Breast epithelium (tissue), 4 donors: ENCODE results near the gene SCLY. TPM values are rescaled to one million over a fixed set of nuclear protein-coding genes. Genes with fewer than 3 reads are reported as not detected.

Experiments
- DNase-seq, 2 donors: peaks; one replicate each; pipeline ENCODE4 v3.0.0-alpha.2; 2019; ENCODE audit warnings: low spot score in 2 of 2
- H3K27ac ChIP-seq, 2 donors: fragments of 200-600 bp; sonication (generic) in 1 of 2; one replicate each; pipeline ENCODE4 v1.5.1; 2016 to 2019; ENCODE audit warnings: mild to moderate bottlenecking in 1 of 2
- H3K27me3 ChIP-seq, 2 donors: fragments of 200-600 bp; sonication (generic) in 1 of 2; one replicate each; pipeline versions ENCODE4 v1.5.1 to v1.6.0; 2017 to 2019; ENCODE audit warnings: control low read depth in 1 of 2, mild to moderate bottlenecking in 1 of 2
- H3K36me3 ChIP-seq: fragments of 200-600 bp; one replicate; pipeline ENCODE4 v1.5.1; 2019
- H3K4me1 ChIP-seq, 2 donors: fragments of 200-600 bp; sonication (generic); one replicate each; pipeline ENCODE4 v1.5.1; 2016 to 2019; ENCODE audit warnings: control low read depth in 1 of 2
- H3K4me3 ChIP-seq, 3 donors: fragments of 200-600 bp; sonication (generic); 1 replicate in 2 of 3; 2 replicates in 1 of 3; pipeline ENCODE4 v1.5.1; 2016 to 2019; ENCODE audit warnings: mild to moderate bottlenecking in 3 of 3, moderate library complexity in 2 of 3
- H3K9me3 ChIP-seq, 2 donors: fragments of 200-600 bp; sonication (generic) in 1 of 2; one replicate each; pipeline ENCODE4 v1.5.1; 2016 to 2019; ENCODE audit warnings: control low read depth in 1 of 2
- CTCF ChIP-seq, 3 donors: fragments of 450-650 bp; IDR thresholded peaks; one replicate each; pipeline ENCODE4 v1.5.1; 2016 to 2017; ENCODE audit warnings: antibody characterized with exemption in 3 of 3, mild to moderate bottlenecking in 3 of 3, moderate library complexity in 3 of 3
- POLR2A ChIP-seq: fragments of 450-650 bp; IDR thresholded peaks from one replicate; pipeline ENCODE4 v1.6.1; 2016; ENCODE audit warnings: antibody characterized with exemption, mild to moderate bottlenecking, moderate library complexity
- POLR2AphosphoS5 ChIP-seq, 3 donors: sonication (generic); formaldehyde crosslinking; IDR thresholded peaks; one replicate each; pipeline ENCODE4 v1.6.1; 2017; ENCODE audit warnings: antibody characterized with exemption in 3 of 3
- intact Hi-C: fragments of 100-400 bp; cut with DNase I; formaldehyde crosslinking; loops from one replicate; pipeline ENCODE4 v1.15.1; 2023; ENCODE audit warnings: low total_unique reads
- total RNA-seq, 3 donors: library from RNA; depleted of rRNA; stranded (reverse); fragments of >200 nt; gene quantifications; one replicate each; pipeline ENCODE4 v1.1.0, GENCODE V29; 2016

Gene SCLY
- total RNA-seq, 3 donors from 2014 or later: 11.2 to 16.7 (median 12.1) TPM

- no peaks in the 10 kb centered on the region for H3K4me1 ChIP-seq
- H3K27ac ChIP-seq: no peak overlapping the region
- DNase-seq: peak in 1 of 2 donors; percentile 25
Measured at GRCh38 chr2:238099714-238100048, 38.9 kb downstream of the SCLY start.

GRCh38 chr2:238100049-238100820 lies 39.4 kb downstream of the SCLY start, which contains the start of gene ESPNL:
Gene ESPNL, plus strand, starts transcription at chr2:238100340. Its CDS starts 80 bp downstream, at chr2:238100420.
- intact Hi-C loops: no loop called here
- no peaks in the 10 kb centered on the region for H3K4me1 ChIP-seq
- TF ChIP-seq POLR2A (no peak), POLR2AphosphoS5 (IDR thresholded peaks at IDR 0.05) (no peak), CTCF (IDR thresholded peaks at IDR 0.05) (no peak)
- H3K27me3 ChIP-seq: no peaks in the 10 kb centered on the region
- peak in 1 of 2 donors; percentile 42 for DNase-seq
- no peak within 1 kb of the TSS for H3K27ac ChIP-seq
- no peak within 1 kb of the TSS for H3K4me3 ChIP-seq
- no peaks in the 10 kb centered on the region for H3K36me3 ChIP-seq
- no peaks in the 10 kb centered on the region for H3K9me3 ChIP-seq

More at GRCh38 chr2:238099714-238100048, 38.9 kb downstream of the SCLY start:
- TF ChIP-seq POLR2AphosphoS5 (IDR thresholded peaks at IDR 0.05) (no peak), CTCF (IDR thresholded peaks at IDR 0.05) (no peak), POLR2A (no peak)
- Histone ChIP-seq H3K9me3 (no peaks in the 10 kb centered on the region), H3K4me3 (no peak overlapping the region), H3K27me3 (no peaks in the 10 kb centered on the region), H3K36me3 (no peaks in the 10 kb centered on the region)
- intact Hi-C loops: no loop called here

- Histone ChIP-seq H3K4me3 (no peak overlapping the region), H3K27me3 (no peaks in the 10 kb centered on the region), H3K36me3 (no peaks in the 10 kb centered on the region), H3K9me3 (no peaks in the 10 kb centered on the region), H3K27ac (no peak overlapping the region), H3K4me1 (no peaks in the 10 kb centered on the region)
- intact Hi-C loops: no loop called here
- no peak for TF ChIP-seq POLR2A
- TF ChIP-seq POLR2AphosphoS5 (IDR thresholded peaks at IDR 0.05): no peak
- TF ChIP-seq CTCF (IDR thresholded peaks at IDR 0.05): no peak
- DNase-seq: peak in 1 of 2 donors; percentile 41
Measured at GRCh38 chr2:238100821-238101771, 40.3 kb downstream of the SCLY start.

DNA sequence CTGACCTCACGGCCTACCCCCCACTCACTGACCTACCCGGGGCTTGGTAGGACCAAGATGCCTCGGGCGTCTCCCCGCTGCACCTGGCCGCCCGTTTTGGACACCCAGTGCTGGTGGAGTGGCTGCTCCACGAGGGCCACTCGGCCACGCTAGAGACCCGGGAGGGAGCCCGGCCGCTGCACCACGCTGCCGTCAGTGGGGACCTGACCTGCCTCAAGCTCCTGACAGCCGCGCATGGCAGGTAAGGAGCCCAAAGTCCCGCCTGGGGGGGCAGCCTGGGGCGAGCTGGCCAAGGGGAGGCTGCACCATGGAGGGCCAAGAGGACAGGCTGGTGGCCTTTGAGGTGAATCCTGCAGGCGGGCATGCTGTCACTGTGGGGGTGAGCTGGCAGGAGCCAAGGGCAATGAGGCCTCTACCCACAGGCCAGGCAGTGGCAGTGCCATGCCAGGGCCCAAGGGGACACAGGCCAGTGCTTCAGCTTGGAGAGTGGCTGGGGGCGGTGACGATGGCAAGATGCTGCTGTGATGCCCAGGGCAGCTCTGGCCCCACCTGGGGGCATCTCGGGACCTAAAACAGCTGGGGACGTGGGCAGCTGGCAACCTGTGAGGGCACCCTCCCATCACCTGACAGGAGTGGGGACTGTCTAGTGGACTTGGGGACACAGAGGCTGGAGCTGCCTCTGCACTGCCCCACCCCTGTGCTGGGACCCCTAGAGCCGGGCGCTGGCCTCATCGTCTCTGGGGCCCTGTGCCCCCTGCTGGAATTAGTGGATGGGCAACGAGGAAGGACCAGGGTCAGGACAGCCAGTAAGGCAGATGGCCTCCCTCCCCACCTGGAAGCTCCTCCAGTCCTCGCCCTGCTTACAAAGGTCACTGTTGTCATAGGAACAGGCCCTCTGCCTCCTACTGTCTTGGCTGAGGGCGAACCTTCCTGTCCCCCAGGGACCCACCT lies 41.4 kb downstream of the SCLY start:
- Histone ChIP-seq H3K27me3 (no peaks in the 10 kb centered on the region), H3K36me3 (no peaks in the 10 kb centered on the region), H3K4me3 (no peak overlapping the region), H3K4me1 (no peaks in the 10 kb centered on the region), H3K27ac (no peak overlapping the region), H3K9me3 (no peaks in the 10 kb centered on the region)
- intact Hi-C loops: no loop called here
- TF ChIP-seq CTCF (IDR thresholded peaks at IDR 0.05) (no peak), POLR2A (no peak), POLR2AphosphoS5 (IDR thresholded peaks at IDR 0.05) (no peak)
- DNase-seq: peak in 1 of 2 donors; percentile 45
